ENCODE measurements around the gene NUAK2.

NUAK2 gene

DNA sequence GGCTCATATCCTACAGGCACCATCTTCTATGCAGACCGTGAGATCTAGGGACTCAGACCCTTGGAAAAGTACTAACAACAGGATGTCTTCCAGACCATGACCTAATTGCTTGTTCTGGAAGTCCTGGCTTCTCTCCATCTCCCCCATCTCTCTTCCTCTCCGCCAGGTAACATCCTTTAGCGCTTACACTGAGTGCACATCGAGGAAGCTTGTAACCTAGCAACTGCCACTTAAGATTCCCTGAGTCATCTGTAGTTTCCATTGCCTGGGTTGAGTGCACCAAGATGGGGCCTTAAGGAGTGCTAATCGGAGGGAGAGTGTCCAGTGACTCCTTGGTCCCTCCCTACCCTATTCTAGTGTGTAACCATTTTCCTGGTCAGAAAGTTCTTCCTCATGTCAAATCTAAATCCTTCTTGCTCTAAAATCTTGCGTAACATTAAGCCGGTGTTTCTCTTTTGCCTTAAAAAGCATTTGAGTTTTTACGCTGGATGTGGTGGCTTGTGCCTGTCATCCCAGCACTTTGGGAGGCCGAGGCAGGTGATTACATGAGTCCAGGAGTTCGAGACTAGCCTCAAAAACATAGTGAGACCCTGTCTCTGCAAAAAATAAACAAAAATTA, 25.5 kb upstream of the NUAK2 start:
- DNase-seq, result no peak

GRCh38 chr1:205345761-205346160, 24.2 kb upstream of the NUAK2 start:
- no peak for DNase-seq

DNA sequence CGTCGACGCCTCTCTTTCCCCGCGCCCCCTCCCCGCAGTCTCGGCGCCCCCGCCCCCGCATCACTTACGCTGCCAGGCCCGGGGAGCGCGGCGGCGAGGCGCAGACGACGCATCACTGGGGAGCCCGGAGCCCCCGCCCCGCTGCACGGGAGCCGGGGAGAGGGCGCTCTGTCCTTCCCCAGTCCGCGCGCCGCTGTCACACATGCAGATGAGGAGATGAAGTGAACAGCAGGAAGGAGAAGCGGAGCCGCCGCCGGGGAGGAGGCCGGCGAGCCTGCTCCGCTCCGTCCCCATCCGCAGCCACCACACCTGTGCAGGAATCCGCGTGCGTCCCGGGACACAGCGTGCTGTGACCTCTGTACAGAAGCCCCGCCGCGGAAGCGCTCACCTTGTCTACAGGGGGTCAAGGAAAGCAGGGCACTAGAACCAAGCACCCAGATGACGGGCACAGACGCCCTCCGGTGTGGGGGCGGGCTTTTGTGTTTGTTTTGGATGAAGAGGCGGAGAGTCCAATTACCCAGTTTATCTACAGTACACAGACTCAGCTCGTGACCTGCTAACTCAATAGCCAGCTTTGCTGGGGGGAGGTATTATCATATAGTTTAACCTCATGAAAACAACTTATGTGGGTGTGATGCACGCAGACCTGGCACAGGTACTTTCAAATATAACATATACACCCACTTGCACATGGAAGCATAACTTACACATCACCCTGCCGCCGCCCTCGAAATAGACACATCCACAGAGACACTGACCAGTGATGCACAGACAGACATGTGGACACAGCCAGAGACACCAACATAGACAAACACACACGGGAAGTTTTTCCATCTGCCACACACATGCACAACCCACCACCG, 22.8 kb upstream of the NUAK2 start:
- peak; percentile 18 for DNase-seq

DNA sequence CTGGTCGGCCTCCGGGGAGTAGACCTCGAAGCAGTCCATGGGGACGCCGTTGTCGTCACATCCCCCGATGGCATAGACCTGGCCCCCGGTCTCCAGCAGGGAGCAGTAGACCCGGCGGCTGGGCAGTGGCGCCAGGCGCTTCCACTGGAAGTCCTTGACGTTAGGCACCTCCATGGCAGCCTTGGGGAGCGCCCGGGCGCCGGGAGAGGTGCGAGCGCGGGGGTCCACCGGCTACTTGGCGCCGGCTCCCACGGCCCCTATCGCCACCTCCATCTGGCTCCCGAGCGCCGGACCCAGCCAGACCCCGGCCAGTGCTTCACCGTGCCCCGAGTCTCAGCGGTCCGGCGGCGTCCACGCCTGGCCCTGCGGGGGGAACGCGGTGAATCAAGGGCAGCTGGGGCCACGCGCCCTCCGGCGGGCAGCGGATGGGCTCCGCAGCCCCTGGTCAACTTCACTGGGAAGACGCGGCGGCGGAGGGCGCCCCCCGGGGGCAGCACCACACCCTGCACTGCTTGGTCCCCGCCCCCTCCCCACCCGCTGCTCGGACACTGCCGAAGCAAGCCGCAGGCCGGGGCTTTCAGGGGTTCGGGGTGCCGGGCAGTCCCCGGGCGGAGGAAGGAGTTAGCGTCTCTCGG, 22.0 kb upstream of the NUAK2 start:
- DNase-seq, result no peak

- no peak for DNase-seq
These were observed 21.4 kb upstream of the NUAK2 start for GRCh38 chr1:205342986-205343385.

GRCh38 chr1:205340676-205341075, 19.1 kb upstream of the NUAK2 start:
- DNase-seq, result no peak

DNA sequence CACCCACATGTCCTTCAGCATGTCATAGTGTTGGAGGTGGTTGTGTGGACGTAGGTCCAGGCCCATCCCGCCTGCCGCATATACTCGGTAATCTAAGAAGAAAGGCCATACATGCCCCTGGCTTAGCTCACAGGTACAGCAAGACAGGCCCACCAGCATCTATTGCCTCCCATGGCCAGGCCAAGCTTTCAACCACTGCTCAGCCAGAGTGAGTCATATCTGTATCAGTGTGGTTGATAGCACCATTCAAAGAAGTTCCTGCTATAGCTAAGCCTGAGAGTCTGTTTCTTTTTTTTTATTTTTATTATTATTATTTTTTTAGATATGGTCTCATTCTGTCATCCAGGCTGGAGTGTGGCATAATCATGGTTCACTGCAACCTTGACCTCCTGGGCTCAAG, 18.2 kb upstream of the NUAK2 start:
- no peak for DNase-seq

DNA sequence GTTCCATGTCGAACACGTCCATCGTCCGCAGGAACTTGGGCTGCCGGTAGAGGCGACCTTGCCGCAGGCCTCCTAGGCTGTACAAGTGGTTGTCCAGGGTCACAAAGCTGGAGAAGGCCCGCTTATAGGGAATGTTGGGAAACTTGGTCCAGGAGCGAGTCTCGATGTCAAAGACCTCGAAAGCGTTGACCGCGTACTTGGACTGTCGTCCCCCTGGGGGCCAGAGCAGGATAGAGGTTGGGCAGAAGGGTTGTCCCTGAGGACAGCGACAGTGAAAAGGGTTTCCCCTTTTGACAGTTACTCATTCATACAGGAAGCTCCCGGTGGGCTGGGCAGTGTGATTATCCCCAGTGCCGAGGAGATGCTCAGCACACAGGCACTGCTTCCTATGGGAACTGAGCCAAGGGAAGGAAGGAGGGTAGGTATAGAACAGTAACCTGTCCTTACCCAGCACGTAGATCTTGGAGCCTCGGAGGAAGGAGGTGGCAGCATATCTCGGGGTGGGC, 17.7 kb upstream of the NUAK2 start:
- no peak for DNase-seq

GRCh38 chr1:205338011-205338410, 16.5 kb upstream of the NUAK2 start:
- DNase-seq, result no peak

DNA sequence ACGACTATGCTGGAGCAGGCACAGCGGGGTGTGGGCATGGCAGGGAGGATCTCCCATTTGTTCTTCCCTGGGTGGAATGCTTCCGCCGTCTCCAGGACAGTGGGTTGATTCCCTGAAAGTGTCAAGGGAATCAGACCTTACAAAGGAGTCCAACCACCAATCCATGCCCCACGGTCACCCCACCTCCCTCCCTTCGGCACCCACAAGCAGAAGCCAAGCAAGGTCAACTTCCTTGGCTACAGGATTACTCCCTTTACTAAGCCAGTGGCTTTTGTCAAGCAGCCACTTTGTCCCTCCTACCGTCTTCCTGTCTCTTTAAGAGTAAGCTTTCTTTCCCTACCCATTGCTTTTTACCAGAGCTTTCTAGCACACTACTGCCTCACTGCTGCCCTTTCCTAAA, 15.9 kb upstream of the NUAK2 start:
- DNase-seq, result no peak

DNA sequence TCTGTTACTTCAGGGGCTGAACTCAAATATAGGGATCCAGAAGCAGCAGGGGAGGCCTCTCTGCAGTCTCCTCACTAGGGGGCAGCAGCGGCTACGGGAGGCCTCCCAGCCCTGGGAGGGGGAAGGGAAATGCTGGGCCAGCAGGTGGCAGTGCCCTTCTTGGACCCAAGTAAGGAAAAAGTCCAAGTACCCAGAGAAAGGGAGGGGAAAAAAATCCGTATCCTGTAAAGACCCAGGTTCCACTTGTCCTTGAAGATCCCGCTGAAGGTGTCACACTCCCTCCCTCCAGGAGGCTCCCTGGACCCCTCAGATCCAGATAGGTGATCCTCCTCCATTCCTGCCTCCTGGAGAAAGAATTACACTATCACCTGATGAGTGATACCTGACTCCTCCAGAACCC, 14.1 kb upstream of the NUAK2 start:
- peak; percentile 68 for DNase-seq

DNA sequence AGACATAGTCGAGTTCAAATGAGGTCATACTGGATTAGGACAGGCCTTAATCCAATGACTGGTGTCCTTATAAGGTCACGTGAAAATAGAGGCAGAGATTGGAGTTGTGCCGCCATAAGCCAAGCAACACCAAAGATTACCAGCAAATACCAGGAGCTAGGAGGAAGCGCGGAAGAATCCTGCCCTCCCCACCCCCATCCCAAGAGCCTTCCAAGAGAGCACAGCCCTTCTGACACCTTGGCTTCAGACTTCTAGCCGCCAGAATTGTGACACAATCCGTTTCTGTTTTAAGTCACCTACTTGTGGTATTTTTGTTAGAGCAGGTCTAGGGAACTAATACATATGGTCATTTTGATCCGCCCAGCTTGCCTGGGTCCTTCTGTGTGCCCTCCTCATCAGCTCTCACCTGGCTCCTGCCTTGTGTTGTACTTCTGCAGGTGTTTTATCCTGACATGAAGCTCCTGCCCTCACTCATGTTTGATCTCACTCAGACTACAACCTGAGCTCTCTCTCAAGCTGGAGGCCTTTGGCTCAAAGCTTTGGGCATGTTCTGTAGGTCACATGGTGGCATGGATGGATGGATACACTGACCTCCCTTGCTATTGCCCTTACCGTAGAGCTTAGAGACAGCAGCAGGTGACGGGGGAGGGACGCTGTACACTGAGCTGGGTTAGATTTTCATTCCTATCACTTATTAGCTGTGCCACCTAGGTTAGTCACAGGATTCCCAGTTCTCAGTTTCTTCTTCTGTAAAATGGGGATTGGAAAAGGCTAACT, 10.7 kb upstream of the NUAK2 start:
- no peak for DNase-seq

- no peak for DNase-seq
These were observed 8.6 kb upstream of the NUAK2 start for GRCh38 chr1:205330150-205330549.

DNA sequence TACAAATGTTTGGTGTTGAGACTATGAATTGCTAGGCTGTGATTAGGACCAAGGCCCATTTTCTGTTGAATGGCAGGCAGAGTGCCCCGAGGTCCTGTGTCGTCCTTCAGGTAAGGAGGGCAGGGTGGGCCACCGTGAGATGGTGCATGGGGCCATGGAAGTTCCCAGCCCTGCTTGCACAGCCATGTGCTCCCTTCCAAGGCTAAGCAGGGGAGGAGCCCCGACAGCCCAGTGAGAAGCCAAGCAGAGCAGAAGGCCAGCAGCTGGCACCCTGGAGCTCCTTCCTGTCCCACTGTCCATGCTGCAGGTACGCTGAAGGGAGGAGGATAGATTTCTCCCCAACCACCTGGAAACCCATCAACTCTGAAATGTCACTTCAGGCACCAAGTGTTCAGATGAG, 8.2 kb upstream of the NUAK2 start:
- DNase-seq, result no peak

DNA sequence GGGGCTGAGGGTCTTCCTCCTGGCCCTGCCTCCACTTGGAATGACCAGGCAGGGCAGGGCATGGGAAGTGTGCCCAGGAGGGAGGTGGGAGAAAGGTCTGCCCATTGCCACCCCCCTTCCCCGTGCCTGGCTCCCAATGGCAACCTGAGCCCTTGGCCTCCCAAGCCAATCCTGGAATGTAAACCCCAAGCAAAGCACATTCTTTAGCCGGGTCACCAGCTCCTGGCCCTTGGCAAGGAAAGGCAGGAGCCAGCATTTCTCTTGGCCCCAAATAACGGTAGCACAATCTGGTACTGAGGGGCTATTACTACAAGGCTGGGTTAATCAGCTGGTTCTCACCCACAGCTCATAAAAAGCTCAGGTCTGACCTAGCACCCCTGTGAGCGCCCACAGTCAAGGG, 6.9 kb upstream of the NUAK2 start:
- DNase-seq, result no peak

DNA sequence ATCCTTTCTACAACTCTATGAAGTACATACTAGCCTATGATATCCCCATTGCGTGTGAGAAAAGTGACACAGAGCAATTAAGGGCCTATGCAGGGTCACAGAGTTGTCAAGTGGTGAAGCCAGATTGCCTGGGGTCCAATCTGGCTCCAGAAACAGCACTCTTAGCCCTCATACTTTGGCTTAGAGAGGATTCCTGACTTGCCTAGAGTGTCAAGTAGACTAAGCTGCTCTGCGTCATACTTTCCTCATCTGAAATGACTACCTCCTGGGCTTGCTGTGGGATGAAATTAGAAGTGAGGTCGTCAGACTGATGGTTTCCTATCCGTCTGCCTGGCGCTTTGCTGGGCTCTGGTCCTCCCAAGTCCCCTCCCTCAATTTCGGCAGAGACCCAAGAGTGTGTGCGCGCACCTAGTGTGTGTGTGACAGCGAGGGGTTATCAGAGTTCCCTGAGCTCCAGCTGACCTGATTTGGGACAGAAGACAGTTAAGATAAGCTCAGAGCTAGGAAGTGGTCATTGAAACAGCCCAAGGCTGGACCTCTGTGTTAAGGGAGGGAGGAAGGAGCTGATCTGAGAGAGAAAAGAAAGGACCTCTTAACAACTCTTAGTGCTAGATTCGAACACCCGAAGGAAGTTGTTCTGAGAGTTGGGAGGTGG, 5.4 kb upstream of the NUAK2 start:
- no peak for DNase-seq

GRCh38 chr1:205325334-205325884, 3.9 kb upstream of the NUAK2 start:
- peak; percentile 41 for DNase-seq

DNA sequence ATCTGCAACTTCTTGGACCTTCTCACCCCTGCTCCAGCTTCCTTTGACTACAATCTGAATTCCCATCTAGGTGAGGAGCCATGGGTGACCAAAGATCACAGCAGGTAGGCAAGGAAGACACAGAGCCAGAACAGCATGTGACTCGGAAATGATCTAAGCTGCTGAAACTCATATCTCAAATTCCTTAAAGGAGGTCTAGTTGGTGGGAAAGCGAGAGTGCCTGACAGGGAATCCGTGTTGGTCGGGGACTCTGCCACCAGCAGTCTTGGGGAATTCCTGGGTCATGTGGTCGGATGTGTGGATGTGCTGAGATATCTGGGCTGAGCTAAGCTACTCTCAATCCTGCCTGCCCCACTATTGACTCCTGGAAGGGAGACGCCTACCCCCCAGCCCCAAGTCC, 3.2 kb upstream of the NUAK2 start:
- no peak for DNase-seq

DNA sequence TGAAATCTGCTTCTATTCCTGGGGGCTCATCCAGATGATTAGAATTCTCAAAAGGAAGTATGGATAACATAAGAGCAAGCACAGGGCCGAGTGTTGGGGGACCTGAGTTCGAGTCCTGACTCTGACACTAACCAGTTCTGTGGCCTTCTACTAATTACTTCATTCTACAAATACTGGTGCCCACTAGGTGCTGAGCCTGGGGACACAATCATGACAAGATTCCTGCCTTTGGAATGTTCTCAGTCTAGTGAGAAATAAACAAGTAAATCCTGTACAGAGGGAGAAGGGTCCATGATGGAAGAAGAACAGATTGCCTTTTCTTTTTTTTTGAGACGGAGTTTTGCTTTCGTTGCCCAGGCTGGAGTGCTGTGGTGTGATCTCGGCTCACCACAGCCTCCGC, 2.2 kb upstream of the NUAK2 start:
- DNase-seq, result no peak

DNA sequence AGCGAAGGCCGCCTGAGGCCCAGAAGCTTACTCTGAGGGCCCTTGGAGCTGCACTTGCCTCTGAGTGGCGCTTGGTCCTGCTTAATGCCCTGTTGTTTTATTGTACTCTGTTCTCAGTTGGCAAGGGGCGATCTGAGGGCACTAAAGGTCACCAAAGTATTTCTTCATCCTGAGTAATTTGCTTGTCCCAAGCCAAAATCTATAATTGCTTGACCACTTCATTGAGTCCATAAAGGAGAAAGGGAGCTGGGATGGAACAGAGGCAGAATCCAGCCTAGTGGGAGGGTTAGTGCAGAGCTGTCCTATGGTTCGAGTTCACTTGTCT, 376 bp upstream of the NUAK2 start:
- DNase-seq, result no peak

- no peak for DNase-seq
These were observed 2.2 kb downstream of the NUAK2 start for GRCh38 chr1:205319081-205320018.

All from effector CD4-positive, alpha-beta T cell (primary cell).